Activated CD4-positive, alpha-beta T cell treated with anti-CD3 and anti-CD28 coated beads, Interleukin-2, amount 50 U/mL, for 24 hours (primary cell): Measurements from ENCODE around the gene SSBP2.
"Not testable (repeated sequence)": the region's sequence is repeated elsewhere in the genome, so short reads cannot be mapped to it uniquely, and the experiment has no call there.

Experiments
- DNase-seq, 2 donors: peaks; one replicate each; pipeline ENCODE4 v3.0.0-alpha.2; 2020; ENCODE audit warnings: low read depth in 1 of 2, low spot score in 1 of 2

The SSBP2 gene

GRCh38 chr5:81679885-81680284 lies 71.0 kb downstream of the SSBP2 start:
- no peak for DNase-seq

- no peak for DNase-seq
Measured at GRCh38 chr5:81675420-81675819, 75.5 kb downstream of the SSBP2 start.

DNA sequence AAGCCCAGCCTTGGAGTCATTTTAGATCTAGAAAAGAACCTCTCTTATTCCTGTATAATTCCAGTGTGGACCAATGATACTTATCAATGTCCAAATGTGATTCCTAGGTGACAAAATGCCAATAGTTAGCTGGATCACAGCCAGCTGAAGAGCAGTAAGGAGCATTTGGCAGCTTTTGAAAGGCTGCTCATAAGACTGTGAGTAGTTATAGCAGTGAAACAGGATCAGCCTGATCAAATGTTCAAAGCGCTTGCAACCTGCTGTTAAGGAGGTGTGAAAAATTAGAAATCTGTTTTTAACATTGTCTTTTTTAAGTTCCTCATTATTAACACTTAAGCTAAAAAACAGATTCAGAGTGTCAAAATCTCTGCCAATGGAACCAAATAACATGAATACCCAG lies 85.1 kb downstream of the SSBP2 start:
- no peak for DNase-seq

DNA sequence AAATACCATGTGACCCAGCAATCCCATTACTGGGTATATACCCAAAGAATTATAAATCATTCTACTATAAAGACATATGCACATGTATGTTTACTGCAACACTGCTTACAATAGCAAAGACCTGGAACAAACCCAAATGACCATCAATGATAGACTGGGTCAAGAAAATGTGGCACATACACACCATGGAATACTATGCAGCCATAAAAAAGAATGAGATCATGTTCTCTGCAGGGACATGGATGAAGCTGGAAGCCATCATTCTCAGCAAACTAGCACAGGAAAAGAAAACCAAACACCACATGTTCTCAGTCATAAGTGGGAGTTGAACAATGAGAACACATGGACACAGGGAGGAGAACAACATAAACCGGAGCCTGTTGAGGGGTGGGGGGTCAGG lies 90.3 kb downstream of the SSBP2 start:
- DNase-seq, result not testable (repeated sequence)

GRCh38 chr5:81657386-81657785 lies 93.5 kb downstream of the SSBP2 start:
- no peak for DNase-seq

DNA sequence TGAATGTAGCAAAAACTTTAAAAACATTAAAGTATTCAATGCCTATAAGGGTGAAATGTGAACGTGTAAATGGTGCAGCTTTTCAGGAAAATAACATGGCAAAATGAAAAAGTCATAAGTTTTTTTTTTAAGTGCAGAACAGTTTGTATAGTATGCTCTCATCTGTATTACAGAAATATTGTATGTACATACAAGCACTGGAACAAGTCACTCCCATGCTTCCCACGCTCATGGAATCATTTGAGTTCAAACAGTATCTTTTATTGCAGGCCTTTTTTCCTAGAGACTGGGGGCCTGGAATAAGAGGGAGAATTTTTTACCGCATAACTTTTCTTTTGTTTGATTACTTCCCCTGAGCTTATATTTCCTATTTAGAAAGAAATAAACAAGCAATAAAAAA lies 94.1 kb downstream of the SSBP2 start:
- no peak for DNase-seq

- DNase-seq, result no peak
Measured at GRCh38 chr5:81650987-81651386, 99.9 kb downstream of the SSBP2 start.

GRCh38 chr5:81646469-81646995 lies 104.4 kb downstream of the SSBP2 start:
- DNase-seq, result no peak

DNA sequence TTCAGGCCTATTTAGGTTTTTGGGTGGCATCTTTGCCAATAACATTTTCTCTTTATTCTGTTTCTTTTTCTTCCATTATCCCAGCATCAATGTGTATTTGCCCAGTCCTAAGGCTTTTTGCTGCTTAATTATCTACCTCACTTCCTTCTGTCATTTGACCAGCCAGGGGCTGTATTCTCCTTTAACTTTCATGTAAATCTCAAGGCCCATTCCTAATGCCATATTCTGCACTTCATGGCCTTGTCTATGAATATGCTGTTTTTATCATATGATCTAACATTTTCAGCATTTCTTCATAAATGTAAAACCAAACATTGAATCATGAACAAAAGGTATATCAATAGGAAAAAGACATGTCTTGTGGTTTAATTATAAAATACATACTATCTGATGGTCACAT lies 108.7 kb downstream of the SSBP2 start:
- no peak for DNase-seq

- DNase-seq, result no peak
Measured at GRCh38 chr5:81639556-81639955, 111.3 kb downstream of the SSBP2 start.

- DNase-seq, result no peak
Measured at GRCh38 chr5:81638471-81638870, 112.4 kb downstream of the SSBP2 start.

- no peak for DNase-seq
Measured at GRCh38 chr5:81633891-81634290, 117.0 kb downstream of the SSBP2 start.

GRCh38 chr5:81633471-81633870 lies 117.4 kb downstream of the SSBP2 start:
- no peak for DNase-seq

- DNase-seq, result no peak
Measured at GRCh38 chr5:81632679-81633078, 118.2 kb downstream of the SSBP2 start.

DNA sequence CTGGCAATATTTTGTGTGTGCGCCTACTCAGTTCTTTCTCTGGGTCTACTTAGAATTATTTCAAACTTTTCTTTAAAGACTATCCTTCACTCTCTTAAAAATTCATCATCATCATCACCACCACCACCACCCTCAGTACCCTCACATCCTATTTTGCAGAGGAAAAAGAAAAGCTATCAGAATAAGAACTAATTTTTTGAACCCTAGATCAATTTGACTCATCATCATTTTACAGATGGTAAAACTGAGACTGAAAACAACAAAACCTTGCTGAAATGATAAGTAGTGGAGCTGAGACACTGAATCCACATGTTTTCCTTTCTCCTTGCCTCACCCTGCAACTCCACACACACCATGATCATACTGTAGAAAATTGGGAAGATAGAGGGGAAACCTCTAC lies 119.3 kb downstream of the SSBP2 start:
- DNase-seq, result no peak

DNA sequence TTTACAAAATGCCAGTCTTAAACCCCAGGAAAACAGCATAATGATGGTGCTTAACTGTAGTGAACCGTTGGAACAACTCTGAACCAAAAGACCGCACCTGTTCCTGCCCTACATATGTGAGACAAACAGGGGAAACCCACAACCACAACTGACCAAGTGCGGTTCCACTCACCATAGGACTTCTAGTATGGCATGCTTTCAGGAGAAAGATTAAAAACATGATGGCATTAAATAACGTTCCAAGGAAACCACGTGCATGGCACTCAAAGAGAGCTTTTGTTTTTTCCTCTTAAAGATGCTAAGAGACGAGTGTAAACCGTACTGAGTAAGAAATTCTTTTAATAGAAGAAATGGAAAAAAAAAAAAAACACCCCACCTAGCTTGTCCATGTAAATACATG lies 119.8 kb downstream of the SSBP2 start:
- DNase-seq, result no peak

GRCh38 chr5:81630684-81631083 lies 120.2 kb downstream of the SSBP2 start:
- no peak for DNase-seq

DNA sequence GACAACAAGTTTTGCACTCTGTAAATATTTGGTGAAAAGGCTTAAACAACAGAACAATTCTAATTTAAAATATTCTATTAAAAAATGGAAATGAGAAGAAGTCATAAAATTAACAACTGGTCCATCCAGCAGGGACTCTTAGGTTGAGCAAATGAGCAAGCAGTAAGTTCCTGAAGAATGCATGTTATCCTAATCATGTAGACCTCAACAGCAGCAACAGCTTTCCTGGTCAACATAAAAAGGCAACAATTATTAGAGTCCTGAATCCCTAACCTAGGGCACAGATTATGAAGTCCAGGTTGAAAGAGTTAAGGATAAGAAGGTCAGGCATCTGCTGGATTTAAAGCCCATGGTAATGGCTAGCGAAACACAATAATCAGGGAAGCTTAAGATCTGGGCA lies 120.9 kb downstream of the SSBP2 start:
- DNase-seq, result no peak

DNA sequence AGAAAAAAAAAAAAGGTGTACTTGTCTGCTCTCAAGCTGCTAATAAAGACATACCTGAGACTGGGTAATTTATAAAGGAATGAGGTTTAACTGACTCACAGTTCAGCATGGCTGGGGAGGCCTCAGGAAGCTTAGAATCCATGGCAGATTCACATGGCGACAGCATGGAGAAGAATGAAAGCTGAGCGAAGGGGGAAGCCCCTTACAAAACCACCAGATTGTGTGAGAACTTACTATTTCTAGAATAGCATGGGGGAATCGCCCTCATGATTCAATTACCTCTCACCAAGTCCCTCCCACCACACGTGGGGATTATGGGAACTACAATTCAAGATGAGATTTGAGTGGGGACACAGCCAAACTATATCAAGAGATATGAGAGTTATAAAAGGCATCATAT lies 122.8 kb downstream of the SSBP2 start:
- DNase-seq, result not testable (repeated sequence)

DNA sequence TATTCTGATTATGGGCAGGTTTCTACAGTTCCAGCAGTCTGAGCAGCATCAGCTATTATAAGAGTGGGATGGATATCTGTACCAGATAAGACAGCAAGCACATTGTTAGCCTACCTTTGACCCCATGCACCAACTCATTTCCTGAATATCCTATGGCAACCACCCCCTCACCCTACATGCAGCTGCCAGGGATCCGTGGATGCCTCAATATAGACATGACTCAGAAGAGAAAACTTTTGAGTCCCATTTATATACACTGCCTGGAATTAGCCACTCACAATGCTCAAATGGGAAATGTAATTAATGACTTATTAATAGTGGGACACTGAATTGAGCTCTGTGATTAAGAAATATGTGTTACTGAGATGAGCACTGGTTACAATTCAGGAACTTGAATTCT lies 124.4 kb downstream of the SSBP2 start:
- DNase-seq, result no peak

DNA sequence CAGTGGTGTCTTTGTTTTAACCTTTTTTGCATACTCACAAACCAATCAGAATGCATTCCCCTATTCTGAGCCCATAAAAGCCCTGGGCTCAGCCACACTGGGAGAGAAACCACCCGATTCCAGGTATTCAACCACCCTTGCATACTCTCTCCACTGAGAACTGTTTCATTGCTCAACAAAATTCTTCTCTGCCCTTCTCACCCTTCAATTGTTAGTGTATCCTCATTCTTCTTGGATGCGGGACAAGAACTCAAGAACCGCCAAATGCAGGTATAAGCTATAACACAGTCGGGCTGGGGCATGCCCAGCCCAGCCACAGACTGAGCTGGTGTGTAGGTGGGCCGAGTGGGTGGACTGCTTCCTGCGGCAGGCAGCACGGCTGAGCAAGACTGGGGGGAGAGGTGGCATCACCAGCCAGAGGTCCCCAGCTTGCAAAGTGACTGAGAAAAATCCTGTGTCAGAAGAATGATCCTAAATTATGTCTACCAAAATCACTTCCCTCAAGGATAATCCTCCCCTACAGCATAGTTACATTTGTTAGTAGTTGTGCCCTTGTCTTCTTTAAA lies 141.0 kb downstream of the SSBP2 start:
- DNase-seq, result no peak

GRCh38 chr5:81608976-81609375 lies 141.9 kb downstream of the SSBP2 start:
- DNase-seq, result no peak

GRCh38 chr5:81607693-81608092 lies 143.2 kb downstream of the SSBP2 start:
- DNase-seq, result no peak

DNA sequence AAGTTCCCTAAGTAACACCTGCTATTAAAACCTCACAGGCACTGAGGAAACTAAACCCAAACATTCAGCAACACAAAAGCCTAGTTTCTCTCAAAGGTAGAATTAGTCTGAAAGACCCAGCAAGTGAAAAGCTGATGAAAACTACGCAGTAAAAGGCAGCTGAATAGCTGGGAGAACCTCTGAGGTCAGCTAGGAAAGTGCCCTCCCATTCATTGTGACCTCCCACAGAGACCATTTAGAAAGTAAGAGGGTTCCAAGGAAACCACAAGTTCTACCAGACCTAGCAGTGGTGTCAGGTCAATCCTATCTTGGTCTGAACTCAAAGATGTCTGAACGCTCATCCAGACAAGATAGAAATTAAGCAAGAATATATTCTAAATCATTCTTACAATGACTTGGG lies 144.7 kb downstream of the SSBP2 start:
- no peak for DNase-seq
